Breast epithelium (tissue), 3 donors: Measurements from ENCODE around the gene TENT4A.

Experiments used
- POLR2A ChIP-seq: fragments of 450-650 bp; IDR thresholded peaks from one replicate; pipeline ENCODE4 v1.6.1; 2016; ENCODE audit warnings: antibody characterized with exemption, mild to moderate bottlenecking, moderate library complexity
- TF ChIP-seq, protein P1 (sequence below), 3 donors: fragments of 450-650 bp; IDR thresholded peaks; one replicate each; pipeline ENCODE4 v1.5.1; 2016 to 2017; ENCODE audit warnings: antibody characterized with exemption in 3 of 3, mild to moderate bottlenecking in 3 of 3, moderate library complexity in 3 of 3

DNA sequence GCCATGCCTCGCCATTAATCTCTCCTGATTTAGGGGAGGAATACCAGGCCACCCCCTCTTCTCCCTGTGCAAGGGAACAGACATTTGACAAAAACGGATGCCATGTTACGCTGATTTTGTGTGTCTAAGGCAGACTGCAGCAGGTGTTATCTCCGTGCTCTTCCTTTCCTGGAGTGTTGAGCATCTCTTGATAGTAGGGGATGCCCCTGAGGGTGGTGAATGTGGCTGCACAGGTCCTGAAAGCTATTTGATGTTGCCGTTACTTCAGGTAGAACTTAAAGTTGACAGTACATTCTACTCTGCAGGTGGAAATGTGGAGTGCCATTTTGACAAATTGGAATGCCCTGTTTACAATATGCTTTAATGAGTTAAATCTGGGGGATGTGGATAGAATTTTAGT is 21.5 kb downstream of the TENT4A start:
- TF ChIP-seq, protein P1, sequence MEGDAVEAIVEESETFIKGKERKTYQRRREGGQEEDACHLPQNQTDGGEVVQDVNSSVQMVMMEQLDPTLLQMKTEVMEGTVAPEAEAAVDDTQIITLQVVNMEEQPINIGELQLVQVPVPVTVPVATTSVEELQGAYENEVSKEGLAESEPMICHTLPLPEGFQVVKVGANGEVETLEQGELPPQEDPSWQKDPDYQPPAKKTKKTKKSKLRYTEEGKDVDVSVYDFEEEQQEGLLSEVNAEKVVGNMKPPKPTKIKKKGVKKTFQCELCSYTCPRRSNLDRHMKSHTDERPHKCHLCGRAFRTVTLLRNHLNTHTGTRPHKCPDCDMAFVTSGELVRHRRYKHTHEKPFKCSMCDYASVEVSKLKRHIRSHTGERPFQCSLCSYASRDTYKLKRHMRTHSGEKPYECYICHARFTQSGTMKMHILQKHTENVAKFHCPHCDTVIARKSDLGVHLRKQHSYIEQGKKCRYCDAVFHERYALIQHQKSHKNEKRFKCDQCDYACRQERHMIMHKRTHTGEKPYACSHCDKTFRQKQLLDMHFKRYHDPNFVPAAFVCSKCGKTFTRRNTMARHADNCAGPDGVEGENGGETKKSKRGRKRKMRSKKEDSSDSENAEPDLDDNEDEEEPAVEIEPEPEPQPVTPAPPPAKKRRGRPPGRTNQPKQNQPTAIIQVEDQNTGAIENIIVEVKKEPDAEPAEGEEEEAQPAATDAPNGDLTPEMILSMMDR (IDR thresholded peaks at IDR 0.05), result no peak
- no peak for TF ChIP-seq POLR2A
